GM21526 (cell line): ENCODE measurements around the gene CDS1.
"Not testable (repeated sequence)": the region's sequence is repeated elsewhere in the genome, so short reads cannot be mapped to it uniquely, and the experiment has no call there.

Source experiments
- ATAC-seq: cut with Tn5 transposase; IDR thresholded peaks from one replicate; pipeline ENCODE4 v1.9.1; 2021; ENCODE audit warnings: moderate library complexity; ENCODE audit not compliant: unreplicated experiment, low FRiP score

CDS1 gene

GRCh38 chr4:84606645-84607044 is 23.7 kb downstream of the CDS1 start:
- ATAC-seq, result no peak

GRCh38 chr4:84611531-84611930 is 28.6 kb downstream of the CDS1 start:
- ATAC-seq, result no peak

GRCh38 chr4:84614891-84615290 is 32.0 kb downstream of the CDS1 start:
- no peak for ATAC-seq

GRCh38 chr4:84615355-84615754 is 32.4 kb downstream of the CDS1 start:
- no peak for ATAC-seq

GRCh38 chr4:84622959-84623358 is 40.0 kb downstream of the CDS1 start:
- ATAC-seq, result no peak

GRCh38 chr4:84623661-84624060 is 40.7 kb downstream of the CDS1 start:
- no peak for ATAC-seq

GRCh38 chr4:84626673-84627072 is 43.7 kb downstream of the CDS1 start:
- ATAC-seq, result no peak

GRCh38 chr4:84631573-84631972 is 48.6 kb downstream of the CDS1 start:
- no peak for ATAC-seq

GRCh38 chr4:84632092-84632491 is 49.2 kb downstream of the CDS1 start:
- ATAC-seq, result no peak

- no peak for ATAC-seq
Measured at GRCh38 chr4:84634961-84635360, 52.0 kb downstream of the CDS1 start.

GRCh38 chr4:84638092-84638491 is 55.2 kb downstream of the CDS1 start:
- ATAC-seq, result no peak

GRCh38 chr4:84639145-84639544 is 56.2 kb downstream of the CDS1 start:
- no peak for ATAC-seq

GRCh38 chr4:84644087-84644486 is 61.2 kb downstream of the CDS1 start:
- no peak for ATAC-seq

GRCh38 chr4:84647312-84647884 is 64.5 kb downstream of the CDS1 start:
- ATAC-seq, result no peak

GRCh38 chr4:84648178-84648577 is 65.3 kb downstream of the CDS1 start:
- ATAC-seq, result no peak

GRCh38 chr4:84648863-84649647 is 66.1 kb downstream of the CDS1 start:
- ATAC-seq, result no peak

GRCh38 chr4:84651499-84651898 is 68.6 kb downstream of the CDS1 start:
- no peak for ATAC-seq

- no peak for ATAC-seq
Measured at GRCh38 chr4:84652478-84652877, 69.6 kb downstream of the CDS1 start.

- no peak for ATAC-seq
Measured at GRCh38 chr4:84660606-84661005, 77.7 kb downstream of the CDS1 start.

GRCh38 chr4:84661191-84661939 is 78.4 kb downstream of the CDS1 start:
- ATAC-seq, result no peak

GRCh38 chr4:84664767-84665166 is 81.8 kb downstream of the CDS1 start:
- not testable (repeated sequence) for ATAC-seq

- no peak for ATAC-seq
Measured at GRCh38 chr4:84666439-84666838, 83.5 kb downstream of the CDS1 start.
